OCI-LY3 (cell line): ENCODE results near the gene HOXA1.

ENCODE experiments used
- CTCF ChIP-seq: fragments of 200-600, 300-600 bp; sonication (generic); IDR thresholded peaks from 2 replicates; pipeline ENCODE4 v1.5.1; 2014; ENCODE audit warnings: antibody characterized with exemption, low read length, low read depth
- EZH2phosphoT487 ChIP-seq: fragments of 200-600 bp; shearing (Covaris generic); IDR thresholded peaks from 2 replicates; pipeline ENCODE4 v1.6.1; 2018; ENCODE audit warnings: antibody characterized with exemption, mixed run types, low read depth

GRCh38 chr7:27091941-27092818, 3.6 kb downstream of the HOXA1 start:
- TF ChIP-seq CTCF, result no peak
- no peak for TF ChIP-seq EZH2phosphoT487
